ENCODE data around the gene HNRNPCL4.
"Not testable (repeated sequence)": the region's sequence is repeated elsewhere in the genome, so short reads cannot be mapped to it uniquely, and the experiment has no call there.

HNRNPCL4 gene

DNA sequence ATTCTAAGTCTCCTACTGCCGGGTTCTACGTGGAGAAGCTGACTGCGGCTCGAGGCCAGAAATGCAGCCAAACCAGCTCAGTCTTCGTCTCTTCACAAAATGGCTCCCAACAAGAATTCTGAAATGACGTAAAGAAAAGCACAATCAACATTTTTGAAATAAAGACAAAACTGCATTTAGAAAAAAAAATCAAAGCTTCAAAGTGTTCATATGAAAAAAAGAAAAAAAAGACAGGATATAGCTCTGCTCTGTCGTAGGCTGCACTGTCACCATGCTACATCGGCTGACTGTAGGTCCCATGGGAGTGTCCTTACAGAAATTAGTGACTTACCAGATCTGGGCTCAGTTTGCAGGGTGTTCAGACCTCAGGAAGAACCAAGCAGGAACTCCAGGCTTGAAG, at the start of gene HNRNPCL4:
TSS of gene HNRNPCL4 (minus strand) at position 101 of the 400 bp plus-strand sequence. CDS start 164 bp downstream, outside the sequence.
- in situ Hi-C loops (cut with HindIII; ENCODE audit: low pct_unique_long_range_greater_than_20kb, low sequenced_read_pairs); DNase-seq (ENCODE audit: low read depth in 1 of 2, low spot score in 1 of 2): not testable (repeated sequence)

DNA sequence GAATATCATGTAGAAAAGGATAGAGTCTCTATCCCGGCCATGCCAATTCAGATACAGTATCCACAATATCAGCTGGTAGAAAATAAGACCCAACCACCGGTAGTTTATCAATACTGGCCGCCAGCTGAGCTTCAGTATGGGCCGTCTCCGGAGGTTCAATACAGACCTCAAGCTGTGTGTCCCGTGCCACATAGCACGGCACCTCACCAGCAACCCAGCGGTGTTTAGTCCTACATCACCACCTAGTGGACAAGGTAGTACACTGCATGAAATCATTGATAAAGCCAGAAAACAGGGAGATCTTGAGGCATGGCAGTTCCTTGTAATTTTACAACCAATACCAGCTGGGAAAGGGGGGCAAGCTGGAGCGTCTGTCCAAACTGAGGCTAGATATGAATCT, 43.3 kb upstream of the HNRNPCL4 start:
- in situ Hi-C loops (cut with HindIII; ENCODE audit: low pct_unique_long_range_greater_than_20kb, low sequenced_read_pairs), result not testable (repeated sequence)

DNA sequence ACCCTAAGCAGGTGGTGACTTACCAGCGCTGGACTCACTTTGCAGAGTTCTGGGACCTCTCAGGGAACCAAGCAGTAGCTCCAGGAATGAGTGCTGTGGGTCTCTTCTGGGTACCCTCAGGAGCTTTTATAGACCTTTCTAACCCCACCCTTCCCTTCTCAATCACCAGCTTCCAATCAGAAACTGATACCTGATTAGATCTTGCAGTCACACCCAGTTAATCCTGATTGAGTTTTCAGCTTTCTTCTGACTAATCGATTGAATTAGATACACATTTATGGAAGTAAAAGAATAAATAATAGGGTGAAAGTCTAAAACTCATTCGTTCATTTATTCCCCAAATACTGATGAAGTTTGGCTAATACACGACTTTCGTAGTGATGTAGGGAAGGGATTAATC, 35.9 kb upstream of the HNRNPCL4 start, which contains the start of gene PRAMEF13:
TSS of gene PRAMEF13 (minus strand) at position 101 of the 400 bp plus-strand sequence. CDS start 1,820 bp downstream, outside the sequence.
- in situ Hi-C loops (cut with HindIII; ENCODE audit: low pct_unique_long_range_greater_than_20kb, low sequenced_read_pairs); DNase-seq (ENCODE audit: low read depth in 1 of 2, low spot score in 1 of 2): not testable (repeated sequence)

More for the DNA sequence above, 43.3 kb upstream of the HNRNPCL4 start:
- DNase-seq (ENCODE audit: low read depth in 1 of 2, low spot score in 1 of 2), result not testable (repeated sequence)

DNA sequence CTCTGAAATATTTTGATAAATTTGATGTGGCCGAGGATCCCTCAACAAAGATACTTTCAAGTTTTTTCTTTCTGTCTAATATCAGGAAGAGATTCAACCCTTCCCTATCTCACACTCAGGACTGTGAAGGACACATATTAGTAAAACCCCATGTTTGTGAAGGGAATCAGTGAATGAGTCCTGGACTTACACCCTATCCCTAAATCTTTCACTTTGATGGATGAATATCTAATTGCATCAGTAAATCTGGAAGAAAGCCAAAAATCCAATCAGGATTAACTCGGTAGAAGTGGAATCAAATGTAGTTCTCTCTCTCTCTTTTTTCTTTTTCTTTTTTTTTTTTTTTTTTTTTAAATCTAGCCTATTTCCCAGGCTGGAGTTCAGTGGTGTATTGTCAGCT, 6.1 kb upstream of the HNRNPCL4 start, which contains the start of gene PRAMEF9:
TSS of gene PRAMEF9 (plus strand) at position 301 of the 400 bp plus-strand sequence. CDS start 3,433 bp downstream, outside the sequence.
- in situ Hi-C loops (cut with HindIII; ENCODE audit: low pct_unique_long_range_greater_than_20kb, low sequenced_read_pairs); DNase-seq (ENCODE audit: low read depth in 1 of 2, low spot score in 1 of 2): not testable (repeated sequence)

DNA sequence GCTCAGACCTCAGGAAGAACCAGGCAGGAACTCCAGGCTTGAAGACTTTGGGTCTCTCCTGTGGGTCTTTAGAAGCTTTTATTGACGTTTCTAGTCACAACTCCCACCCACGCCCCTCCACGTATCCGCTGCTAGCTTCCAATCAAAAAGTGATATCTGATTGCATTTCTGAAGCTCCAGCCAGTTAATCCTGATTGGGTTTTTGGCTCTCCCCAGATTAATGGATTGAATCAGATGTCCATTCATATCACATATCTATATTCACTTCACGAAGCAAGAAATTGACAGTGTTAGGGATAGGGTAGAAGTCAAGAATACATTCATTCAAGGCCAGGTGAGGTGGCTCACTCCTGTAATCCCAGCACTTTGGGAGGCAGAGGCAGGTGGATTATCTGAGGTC, 9.5 kb downstream of the HNRNPCL4 start, which contains the start of gene PRAMEF26:
TSS of gene PRAMEF26 (minus strand) at position 101 of the 400 bp plus-strand sequence. CDS start 2,914 bp downstream, outside the sequence.
- DNase-seq (ENCODE audit: low read depth in 1 of 2, low spot score in 1 of 2); in situ Hi-C loops (cut with HindIII; ENCODE audit: low pct_unique_long_range_greater_than_20kb, low sequenced_read_pairs): not testable (repeated sequence)

DNA sequence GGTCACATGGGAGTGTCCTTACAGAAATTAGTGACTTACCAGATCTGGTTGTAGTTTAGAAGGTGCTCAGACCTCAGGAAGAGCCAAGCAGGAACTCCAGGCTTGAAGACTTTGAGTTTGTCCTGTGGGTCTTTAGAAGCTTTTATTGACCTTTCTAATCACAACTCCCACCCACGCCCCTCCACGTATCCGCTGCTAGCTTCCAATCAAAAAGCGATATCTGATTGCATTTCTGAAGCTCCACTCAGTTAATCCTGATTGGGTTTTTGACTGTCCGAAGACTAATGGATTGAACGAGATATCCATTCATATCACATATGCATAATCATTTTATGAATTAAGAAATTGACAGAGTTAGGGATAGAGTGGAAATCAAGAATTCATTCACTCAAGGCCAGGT, 48.7 kb downstream of the HNRNPCL4 start, which contains the start of gene HNRNPCL2:
TSS of gene HNRNPCL2 (minus strand) at position 101 of the 400 bp plus-strand sequence. CDS start 454 bp downstream, outside the sequence.
- in situ Hi-C loops (cut with HindIII; ENCODE audit: low pct_unique_long_range_greater_than_20kb, low sequenced_read_pairs); DNase-seq (ENCODE audit: low read depth in 1 of 2, low spot score in 1 of 2): not testable (repeated sequence)
